ENCODE results near the gene BMPER. TPM values are rescaled to one million over a fixed set of nuclear protein-coding genes. Genes with fewer than 3 reads are reported as not detected.

BMPER gene
- total RNA-seq, 2 donors from 2014 or later, result 3.0 to 3.8 TPM

GRCh38 chr7:33946094-33946699 lies 40.9 kb downstream of the BMPER start:
- Histone ChIP-seq H3K27ac (no peak overlapping the region), H3K9me3 (no peaks in the 10 kb centered on the region), H3K27me3 (no peaks in the 10 kb centered on the region), H3K4me3 (no peak overlapping the region), H3K36me3 (no peaks in the 10 kb centered on the region), H3K4me1 (no peaks in the 10 kb centered on the region)
- TF ChIP-seq CTCF (IDR thresholded peaks at IDR 0.05), result no peak
- DNase-seq (ENCODE audit: low spot score), result no peak

- no peak for DNase-seq (ENCODE audit: low spot score)
- Histone ChIP-seq H3K4me3 (no peak overlapping the region), H3K9me3 (no peaks in the 10 kb centered on the region), H3K36me3 (no peaks in the 10 kb centered on the region), H3K4me1 (no peaks in the 10 kb centered on the region), H3K27me3 (no peaks in the 10 kb centered on the region), H3K27ac (no peak overlapping the region)
- TF ChIP-seq CTCF (IDR thresholded peaks at IDR 0.05), result no peak
Observed at GRCh38 chr7:33950047-33950714, 44.8 kb downstream of the BMPER start.

GRCh38 chr7:33952824-33953223 lies 47.5 kb downstream of the BMPER start:
- H3K27me3 ChIP-seq, result no peaks in the 10 kb centered on the region
- H3K4me1 ChIP-seq, result no peaks in the 10 kb centered on the region
- no peak for TF ChIP-seq CTCF (IDR thresholded peaks at IDR 0.05)
- no peak overlapping the region for H3K27ac ChIP-seq
- H3K9me3 ChIP-seq, result no peaks in the 10 kb centered on the region
- H3K4me3 ChIP-seq, result no peak overlapping the region
- DNase-seq (ENCODE audit: low spot score), result no peak
- no peaks in the 10 kb centered on the region for H3K36me3 ChIP-seq

- H3K27me3 ChIP-seq, result no peaks in the 10 kb centered on the region
- H3K4me1 ChIP-seq, result no peaks in the 10 kb centered on the region
- no peak overlapping the region for H3K27ac ChIP-seq
- H3K9me3 ChIP-seq, result no peaks in the 10 kb centered on the region
- DNase-seq (ENCODE audit: low spot score), result no peak
- no peaks in the 10 kb centered on the region for H3K36me3 ChIP-seq
- H3K4me3 ChIP-seq, result no peak overlapping the region
- no peak for TF ChIP-seq CTCF (IDR thresholded peaks at IDR 0.05)
Observed at GRCh38 chr7:33958104-33958503, 52.8 kb downstream of the BMPER start.

- Histone ChIP-seq H3K4me1 (no peaks in the 10 kb centered on the region), H3K27me3 (no peaks in the 10 kb centered on the region), H3K4me3 (no peak overlapping the region), H3K27ac (no peak overlapping the region), H3K36me3 (no peaks in the 10 kb centered on the region), H3K9me3 (no peaks in the 10 kb centered on the region)
- DNase-seq (ENCODE audit: low spot score), result no peak
- no peak for TF ChIP-seq CTCF (IDR thresholded peaks at IDR 0.05)
Observed at GRCh38 chr7:33959676-33960075, 54.3 kb downstream of the BMPER start.

- no peak overlapping the region for H3K27ac ChIP-seq
- H3K27me3 ChIP-seq, result no peaks in the 10 kb centered on the region
- no peaks in the 10 kb centered on the region for H3K9me3 ChIP-seq
- H3K36me3 ChIP-seq, result no peaks in the 10 kb centered on the region
- no peak for DNase-seq (ENCODE audit: low spot score)
- TF ChIP-seq CTCF (IDR thresholded peaks at IDR 0.05), result no peak
- H3K4me1 ChIP-seq, result no peaks in the 10 kb centered on the region
- H3K4me3 ChIP-seq, result no peak overlapping the region
Observed at GRCh38 chr7:33961948-33962347, 56.6 kb downstream of the BMPER start.

All from right atrium auricular region (tissue), 2 donors.